HEK293T (cell line): ENCODE measurements around the gene CDCA8.

Experiments
- BHLHE40 ChIP-seq: fragments of 450-650 bp; IDR thresholded peaks from 2 replicates; pipeline ENCODE4 v1.6.1; 2016; ENCODE audit warnings: mild to moderate bottlenecking, moderate library complexity, borderline replicate concordance
- CTBP1 ChIP-seq: fragments of 450-650 bp; IDR thresholded peaks from 2 replicates; pipeline ENCODE4 v1.6.1; 2016; ENCODE audit warnings: borderline replicate concordance
- FOXK2 ChIP-seq: fragments of 450-650 bp; IDR thresholded peaks from 2 replicates; pipeline ENCODE4 v1.6.1; 2016; ENCODE audit warnings: mild to moderate bottlenecking
- FOXM1 ChIP-seq: fragments of 450-650 bp; IDR thresholded peaks from 2 replicates; pipeline ENCODE4 v1.6.1; 2017; ENCODE audit warnings: mild to moderate bottlenecking, borderline replicate concordance
- HDGF ChIP-seq: fragments of 450-650 bp; IDR thresholded peaks from 2 replicates; pipeline ENCODE4 v1.6.1; 2017; ENCODE audit warnings: antibody characterized with exemption, borderline replicate concordance
- LEF1 ChIP-seq: fragments of 450-650 bp; IDR thresholded peaks from 2 replicates; pipeline ENCODE4 v1.6.1; 2017; ENCODE audit warnings: mild to moderate bottlenecking, borderline replicate concordance
- PKNOX1 ChIP-seq: fragments of 450-650 bp; IDR thresholded peaks from 2 replicates; pipeline ENCODE4 v1.6.1; 2016
- SP1 ChIP-seq: fragments of 450-650 bp; IDR thresholded peaks from 2 replicates; pipeline ENCODE4 v1.6.1; 2017
- TARDBP ChIP-seq: fragments of 450-650 bp; IDR thresholded peaks from 2 replicates; pipeline ENCODE4 v1.6.1; 2016
- ZNF384 ChIP-seq: fragments of 450-650 bp; IDR thresholded peaks from 2 replicates; pipeline ENCODE4 v1.6.1; 2016

DNA sequence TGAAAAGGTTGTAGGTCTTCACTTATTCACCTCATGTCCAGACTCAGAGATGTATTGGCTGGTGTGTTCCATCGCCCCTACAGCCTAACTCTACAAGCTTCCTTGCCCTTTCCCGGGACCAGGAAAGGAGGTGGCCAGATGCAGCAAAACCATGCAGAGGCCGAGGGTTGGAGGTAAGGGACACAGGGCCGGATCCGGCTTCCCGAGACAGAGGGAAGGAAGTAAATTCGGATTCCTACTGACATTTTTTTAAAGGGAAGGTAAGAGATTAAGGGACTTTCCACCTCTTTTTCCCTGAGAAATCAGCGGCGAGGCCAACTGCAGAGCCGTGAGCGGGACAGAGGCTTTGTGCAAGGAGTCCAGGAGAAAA lies 59.9 kb downstream of the CDCA8 start:
- TF ChIP-seq BHLHE40 (no peak), TARDBP (no peak), ZNF384 (no peak), SP1 (no peak), CTBP1 (no peak), HDGF (no peak), FOXM1 (no peak), PKNOX1 (no peak), LEF1 (no peak), FOXK2 (no peak)
